ENCODE data around the gene LY6G5B.

The LY6G5B gene

GRCh38 chr6:31663961-31664789 is 5.6 kb upstream of the LY6G5B start:
- no peak for DNase-seq

- peak; percentile 86 for DNase-seq
Measured at GRCh38 chr6:31664790-31665500, 4.8 kb upstream of the LY6G5B start, which contains the start of gene GPANK1. Gene GPANK1, minus strand, starts transcription at chr6:31664997. Its CDS starts 519 bp downstream, at chr6:31664478.

GRCh38 chr6:31665501-31666336 is 4.1 kb upstream of the LY6G5B start, which contains the start of gene CSNK2B:
Gene CSNK2B, plus strand, starts transcription at chr6:31666080. Its CDS starts 752 bp downstream, at chr6:31666832.
- DNase-seq, result peak; percentile 98

- no peak for DNase-seq
Measured at GRCh38 chr6:31666337-31666965, 3.3 kb upstream of the LY6G5B start.

GRCh38 chr6:31676322-31676903 is 6.6 kb downstream of the LY6G5B start:
- DNase-seq, result no peak

GRCh38 chr6:31676904-31677303 is 7.1 kb downstream of the LY6G5B start:
- no peak for DNase-seq

GRCh38 chr6:31677955-31678354 is 8.2 kb downstream of the LY6G5B start:
- no peak for DNase-seq

- peak; percentile 52 for DNase-seq
Measured at GRCh38 chr6:31680226-31681134, 10.7 kb downstream of the LY6G5B start, which contains the start of gene LY6G5C. Gene LY6G5C, minus strand, starts transcription at chr6:31681067. Its CDS starts 694 bp downstream, at chr6:31680373.

GRCh38 chr6:31681135-31681671 is 11.4 kb downstream of the LY6G5B start:
- DNase-seq, result peak; percentile 36

GRCh38 chr6:31683591-31683990 is 13.8 kb downstream of the LY6G5B start:
- DNase-seq, result no peak

GRCh38 chr6:31686483-31686882 is 16.7 kb downstream of the LY6G5B start:
- no peak for DNase-seq

GRCh38 chr6:31687321-31687720 is 17.5 kb downstream of the LY6G5B start:
- no peak for DNase-seq

- DNase-seq, result no peak
Measured at GRCh38 chr6:31687860-31688693, 18.3 kb downstream of the LY6G5B start.

GRCh38 chr6:31689249-31690110 is 19.7 kb downstream of the LY6G5B start:
- DNase-seq, result peak; percentile 15

GRCh38 chr6:31690231-31691077 is 20.7 kb downstream of the LY6G5B start:
- no peak for DNase-seq

- no peak for DNase-seq
Measured at GRCh38 chr6:31691078-31691463, 21.3 kb downstream of the LY6G5B start.

- no peak for DNase-seq
Measured at GRCh38 chr6:31691564-31692108, 21.9 kb downstream of the LY6G5B start.
